Astrocyte of the cerebellum (primary cell): ENCODE results near the gene LPCAT1.
"Not testable (repeated sequence)": the region's sequence is repeated elsewhere in the genome, so short reads cannot be mapped to it uniquely, and the experiment has no call there.

Experiments
- DNase-seq: peaks from one replicate; pipeline ENCODE4 v3.0.0-alpha.2; 2011; ENCODE audit warnings: low read depth
- H3K4me3 ChIP-seq: 2 replicates; pipeline ENCODE4 v1.5.1; 2011; ENCODE audit warnings: mild to moderate bottlenecking, low read depth, low read length, moderate library complexity
- in situ Hi-C: cut with HindIII; loops from 2 replicates; pipeline ENCODE4 v1.10.0; 2017; ENCODE audit warnings: low sequenced_read_pairs
- TF ChIP-seq, protein P1 (sequence below): IDR thresholded peaks from 2 replicates; pipeline ENCODE4 v1.5.1; 2012; ENCODE audit warnings: low read length, low read depth, moderate library complexity, mild to moderate bottlenecking; ENCODE audit errors: missing control alignments

The LPCAT1 gene

DNA sequence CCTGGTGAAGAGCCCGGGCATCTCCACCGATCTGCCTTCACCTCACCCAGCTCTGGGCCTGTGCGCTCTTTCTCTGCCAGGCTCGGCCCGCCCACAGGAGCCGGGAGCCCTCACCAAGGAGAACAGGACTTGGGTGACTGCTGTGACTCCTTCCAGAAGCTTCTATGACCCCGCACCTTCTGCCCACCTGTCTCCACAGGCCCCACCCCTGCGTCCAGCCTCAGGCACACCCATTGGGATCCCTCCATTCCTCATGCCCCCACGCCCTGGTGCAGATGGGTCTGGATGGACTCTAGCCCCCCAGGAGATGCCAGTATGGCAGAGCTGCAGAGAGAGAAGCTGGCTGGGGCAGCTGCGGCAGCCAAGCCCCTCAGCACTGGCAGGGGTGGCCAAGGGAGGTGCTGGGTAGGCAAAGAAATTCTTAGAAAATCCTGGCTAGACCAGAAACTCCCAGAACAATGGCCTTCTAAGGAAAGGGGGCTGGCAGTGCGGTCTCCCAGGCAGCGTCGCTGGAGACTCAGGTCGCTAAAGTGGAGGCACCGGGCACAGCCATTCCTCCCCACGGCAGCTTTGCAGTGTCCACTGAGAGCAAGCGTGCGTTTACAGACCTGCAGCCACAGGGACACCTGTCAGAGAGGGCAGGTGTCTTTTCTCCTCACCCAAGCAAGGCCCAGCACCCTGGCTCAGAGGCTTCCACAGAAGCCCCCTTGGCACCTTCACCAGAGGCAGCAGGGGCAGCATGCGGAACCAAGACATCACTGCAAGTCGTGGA is 17.3 kb downstream of the LPCAT1 start:
- TF ChIP-seq, protein P1, sequence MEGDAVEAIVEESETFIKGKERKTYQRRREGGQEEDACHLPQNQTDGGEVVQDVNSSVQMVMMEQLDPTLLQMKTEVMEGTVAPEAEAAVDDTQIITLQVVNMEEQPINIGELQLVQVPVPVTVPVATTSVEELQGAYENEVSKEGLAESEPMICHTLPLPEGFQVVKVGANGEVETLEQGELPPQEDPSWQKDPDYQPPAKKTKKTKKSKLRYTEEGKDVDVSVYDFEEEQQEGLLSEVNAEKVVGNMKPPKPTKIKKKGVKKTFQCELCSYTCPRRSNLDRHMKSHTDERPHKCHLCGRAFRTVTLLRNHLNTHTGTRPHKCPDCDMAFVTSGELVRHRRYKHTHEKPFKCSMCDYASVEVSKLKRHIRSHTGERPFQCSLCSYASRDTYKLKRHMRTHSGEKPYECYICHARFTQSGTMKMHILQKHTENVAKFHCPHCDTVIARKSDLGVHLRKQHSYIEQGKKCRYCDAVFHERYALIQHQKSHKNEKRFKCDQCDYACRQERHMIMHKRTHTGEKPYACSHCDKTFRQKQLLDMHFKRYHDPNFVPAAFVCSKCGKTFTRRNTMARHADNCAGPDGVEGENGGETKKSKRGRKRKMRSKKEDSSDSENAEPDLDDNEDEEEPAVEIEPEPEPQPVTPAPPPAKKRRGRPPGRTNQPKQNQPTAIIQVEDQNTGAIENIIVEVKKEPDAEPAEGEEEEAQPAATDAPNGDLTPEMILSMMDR: no peak
- in situ Hi-C loops: no loop called here
- DNase-seq: no peak
- no peak overlapping the region for H3K4me3 ChIP-seq

DNA sequence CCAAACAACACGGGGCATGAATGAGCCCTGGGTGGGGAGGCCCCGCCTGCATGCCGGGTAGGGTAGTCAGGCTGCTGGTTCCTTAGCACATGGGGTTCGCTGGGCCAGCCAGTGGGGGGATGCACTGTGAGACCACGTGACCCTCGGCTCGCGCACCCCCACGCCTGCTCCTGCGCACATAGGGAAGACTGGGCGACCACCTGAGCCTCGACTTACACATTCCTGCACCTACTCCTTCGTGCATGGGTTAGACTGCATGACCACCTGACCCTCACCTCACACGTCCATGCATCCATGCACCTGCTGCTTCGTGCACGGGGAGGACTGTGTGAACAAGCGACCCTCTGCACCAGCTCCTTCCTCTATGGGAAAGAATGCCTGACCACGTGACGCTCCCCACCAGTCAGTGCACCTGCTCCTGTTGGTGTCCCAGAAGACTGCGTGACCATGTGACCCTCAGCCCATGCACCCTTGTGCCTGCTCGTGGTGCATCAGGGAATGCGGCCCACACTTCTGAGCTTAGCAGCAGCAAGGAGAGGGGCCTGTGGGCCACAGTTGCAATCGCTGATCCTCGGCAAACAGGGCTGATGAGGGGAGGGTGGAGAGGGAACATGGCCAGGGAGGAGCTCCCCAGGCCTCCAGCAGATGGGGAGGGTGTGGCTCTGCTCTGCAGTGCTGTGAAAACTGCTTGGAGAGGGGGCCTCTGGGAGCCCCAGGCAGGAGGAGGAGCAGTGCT is 18.1 kb downstream of the LPCAT1 start:
- in situ Hi-C loops: no loop called here
- DNase-seq: no peak

DNA sequence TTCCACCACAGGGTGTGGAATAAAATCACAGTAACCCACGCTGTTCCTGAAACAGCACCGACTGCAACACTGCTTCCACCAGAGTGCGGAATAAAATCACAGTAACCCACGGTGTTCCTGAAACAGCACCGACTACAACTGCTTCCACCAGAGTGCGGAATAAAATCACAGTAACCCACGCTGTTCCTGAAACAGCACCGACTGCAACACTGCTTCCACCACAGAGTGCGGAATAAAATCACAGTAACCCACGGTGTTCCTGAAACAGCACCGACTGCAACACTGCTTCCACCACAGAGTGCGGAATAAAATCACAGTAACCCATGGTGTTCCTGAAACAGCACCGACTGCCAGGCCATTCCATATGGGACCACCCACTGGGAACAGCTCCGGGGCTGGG is 18.7 kb downstream of the LPCAT1 start:
- DNase-seq, in situ Hi-C loops, H3K4me3 ChIP-seq: not testable (repeated sequence)

More for the DNA sequence above, 18.1 kb downstream of the LPCAT1 start:
- H3K4me3 ChIP-seq: no peak overlapping the region
- TF ChIP-seq, protein P1: no peak

DNA sequence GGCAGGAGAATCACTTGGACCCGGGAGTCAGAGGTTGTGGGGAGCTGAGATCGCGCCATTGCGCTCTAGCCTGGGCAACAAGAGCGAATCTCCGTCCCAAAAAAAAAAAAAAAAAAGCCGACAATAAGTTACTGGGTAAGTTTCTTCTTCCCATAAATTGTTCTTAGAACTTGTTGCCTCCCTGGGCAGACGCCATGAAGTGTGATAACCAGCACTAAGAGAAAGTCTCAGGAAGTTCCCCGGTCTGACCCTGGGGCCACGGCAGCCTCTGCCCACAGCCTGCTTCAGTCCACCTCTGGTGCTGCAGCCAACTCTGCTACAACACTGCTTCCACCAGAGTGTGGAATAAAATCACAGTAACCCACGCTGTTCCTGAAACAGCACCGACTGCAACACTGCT is 19.1 kb downstream of the LPCAT1 start:
- no peak overlapping the region for H3K4me3 ChIP-seq
- TF ChIP-seq, protein P1: no peak
- in situ Hi-C loops: no loop called here
- no peak for DNase-seq

DNA sequence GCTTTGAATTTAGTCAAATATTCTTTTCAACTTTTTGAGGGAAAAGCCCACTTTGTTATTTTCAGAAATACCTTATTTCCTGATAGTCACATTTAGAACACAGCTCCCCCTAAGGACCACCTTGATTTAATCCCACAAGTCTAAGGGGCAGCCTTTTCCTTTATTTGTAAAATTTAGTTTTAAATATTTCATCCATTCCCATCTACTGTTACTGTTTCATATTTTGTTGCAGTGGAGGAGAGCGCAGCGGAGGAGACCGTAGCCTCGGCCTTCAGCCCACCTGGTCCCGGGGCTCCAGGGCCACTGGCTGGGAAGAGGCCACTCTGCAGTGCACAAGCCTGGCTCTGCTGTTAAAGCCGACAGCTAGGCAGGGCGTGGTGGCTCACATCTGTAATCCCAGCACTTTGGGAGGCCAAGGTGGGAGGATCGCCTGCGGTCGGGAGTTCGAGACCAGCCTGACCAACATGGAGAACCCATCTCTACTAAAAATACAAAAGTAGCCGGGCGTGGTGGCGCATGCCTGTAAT is 19.6 kb downstream of the LPCAT1 start:
- H3K4me3 ChIP-seq: no peak overlapping the region
- TF ChIP-seq, protein P1: peak; percentile 13
- in situ Hi-C loops: no loop called here
- no peak for DNase-seq

DNA sequence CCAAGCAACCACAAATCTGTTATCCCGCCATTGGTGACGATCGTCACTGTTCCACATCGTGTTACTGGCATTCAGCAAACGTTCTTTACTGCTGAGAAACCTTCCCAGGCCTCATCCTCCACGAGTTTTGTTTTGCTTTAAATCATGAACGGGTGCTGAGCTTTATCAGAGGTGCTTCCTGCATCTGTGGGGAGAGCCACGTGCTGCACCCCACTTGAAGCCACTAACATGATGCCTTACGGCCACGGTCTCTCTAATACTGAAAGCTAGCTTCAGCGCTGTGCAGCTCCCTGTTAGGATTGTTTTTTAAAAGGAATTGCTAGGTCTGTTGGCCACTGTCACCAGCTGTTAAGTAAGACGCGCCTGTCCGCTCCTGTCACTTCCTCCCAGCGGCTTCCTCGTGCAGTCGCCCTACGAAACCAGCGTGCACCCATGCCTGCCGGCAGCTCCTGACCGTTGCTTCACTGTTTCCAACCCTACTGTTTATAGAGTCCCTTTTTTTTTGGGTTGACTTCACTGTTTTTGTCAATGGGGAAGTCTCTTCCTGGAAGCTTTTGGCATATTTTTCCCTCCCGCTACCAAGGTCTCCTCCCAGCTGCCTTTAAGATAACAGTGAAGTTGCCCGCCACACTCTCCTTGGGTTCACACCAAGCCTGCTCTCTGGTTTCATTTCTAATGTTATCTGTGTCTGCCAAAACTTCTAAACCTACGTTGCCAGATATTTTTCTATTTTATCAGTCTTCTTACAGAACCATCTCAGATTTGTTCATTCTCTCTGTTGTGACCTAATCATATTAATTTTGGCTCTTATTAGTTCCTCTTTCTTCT is 20.3 kb downstream of the LPCAT1 start:
- in situ Hi-C loops: no loop called here
- TF ChIP-seq, protein P1: no peak
- no peak for DNase-seq
- H3K4me3 ChIP-seq: no peak overlapping the region
